Fibroblast of mammary gland (primary cell): ENCODE measurements around the gene LACC1.

Source experiments
- DNase-seq: peaks from one replicate; pipeline ENCODE4 v3.0.0-alpha.2; 2010; ENCODE audit warnings: low read depth
- H3K4me3 ChIP-seq: 2 replicates; pipeline ENCODE4 v1.5.1; 2011; ENCODE audit warnings: low read depth, mild to moderate bottlenecking, low read length, moderate library complexity; ENCODE audit not compliant: control insufficient read depth
- TF ChIP-seq, protein P1 (sequence below): conservative IDR thresholded peaks from 2 replicates; pipeline ENCODE4 v1.5.1; 2011; ENCODE audit warnings: low read depth, low read length, inconsistent platforms; ENCODE audit not compliant: control insufficient read depth, insufficient read depth

The LACC1 gene

DNA sequence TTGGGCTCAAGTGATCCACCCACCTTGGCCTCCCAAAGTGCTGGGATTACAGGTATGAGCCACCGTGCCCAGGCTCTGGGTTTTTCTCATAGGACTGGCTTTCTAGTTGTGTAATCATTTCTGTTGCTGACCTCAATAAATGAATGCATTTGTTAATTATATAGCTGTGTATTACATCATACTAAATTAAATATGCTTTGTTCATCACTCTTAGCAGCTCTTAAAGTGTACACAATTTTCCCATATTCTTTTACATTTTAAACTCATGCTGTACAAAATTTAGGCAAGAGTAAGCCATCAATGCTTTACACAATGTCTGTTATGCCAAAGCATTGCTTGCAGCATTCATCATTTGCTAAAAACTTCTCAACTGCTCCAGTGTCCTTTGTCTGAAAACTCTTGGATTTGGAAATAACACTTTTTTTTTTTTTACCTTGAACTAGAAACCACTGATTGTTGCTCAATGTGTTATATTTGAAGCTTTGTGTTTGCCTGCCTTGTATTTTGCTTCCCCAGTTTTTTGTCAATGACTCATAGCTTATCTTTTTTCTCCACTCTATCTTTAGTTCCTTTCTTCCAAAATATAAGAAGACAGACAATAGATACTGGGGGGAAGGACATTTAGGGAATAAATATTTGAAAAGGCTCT, 31.6 kb upstream of the LACC1 start:
- H3K4me3 ChIP-seq = no peak overlapping the region
- TF ChIP-seq, protein P1, sequence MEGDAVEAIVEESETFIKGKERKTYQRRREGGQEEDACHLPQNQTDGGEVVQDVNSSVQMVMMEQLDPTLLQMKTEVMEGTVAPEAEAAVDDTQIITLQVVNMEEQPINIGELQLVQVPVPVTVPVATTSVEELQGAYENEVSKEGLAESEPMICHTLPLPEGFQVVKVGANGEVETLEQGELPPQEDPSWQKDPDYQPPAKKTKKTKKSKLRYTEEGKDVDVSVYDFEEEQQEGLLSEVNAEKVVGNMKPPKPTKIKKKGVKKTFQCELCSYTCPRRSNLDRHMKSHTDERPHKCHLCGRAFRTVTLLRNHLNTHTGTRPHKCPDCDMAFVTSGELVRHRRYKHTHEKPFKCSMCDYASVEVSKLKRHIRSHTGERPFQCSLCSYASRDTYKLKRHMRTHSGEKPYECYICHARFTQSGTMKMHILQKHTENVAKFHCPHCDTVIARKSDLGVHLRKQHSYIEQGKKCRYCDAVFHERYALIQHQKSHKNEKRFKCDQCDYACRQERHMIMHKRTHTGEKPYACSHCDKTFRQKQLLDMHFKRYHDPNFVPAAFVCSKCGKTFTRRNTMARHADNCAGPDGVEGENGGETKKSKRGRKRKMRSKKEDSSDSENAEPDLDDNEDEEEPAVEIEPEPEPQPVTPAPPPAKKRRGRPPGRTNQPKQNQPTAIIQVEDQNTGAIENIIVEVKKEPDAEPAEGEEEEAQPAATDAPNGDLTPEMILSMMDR = no peak
- peak; percentile 75 for DNase-seq

DNA sequence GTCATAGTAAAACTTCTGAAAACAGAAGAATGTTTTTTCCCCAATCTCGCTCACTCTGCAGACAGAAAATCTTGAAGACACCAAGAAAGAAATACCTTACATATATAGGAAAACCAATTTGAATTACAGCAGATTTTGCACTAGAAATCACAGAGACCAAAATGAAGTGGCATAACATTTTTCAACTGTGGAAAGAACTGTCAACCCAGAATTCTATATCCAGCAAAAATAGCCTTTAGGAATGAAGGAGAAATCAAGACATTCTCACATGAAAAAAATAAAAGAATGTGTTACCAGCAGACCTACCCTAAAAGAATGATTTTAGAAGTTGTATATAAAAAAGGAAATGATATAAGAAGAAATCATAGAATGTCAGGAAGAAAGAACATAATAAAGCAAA, 28.8 kb upstream of the LACC1 start:
- no peak for DNase-seq
- TF ChIP-seq, protein P1 = no peak
- H3K4me3 ChIP-seq = no peak overlapping the region

DNA sequence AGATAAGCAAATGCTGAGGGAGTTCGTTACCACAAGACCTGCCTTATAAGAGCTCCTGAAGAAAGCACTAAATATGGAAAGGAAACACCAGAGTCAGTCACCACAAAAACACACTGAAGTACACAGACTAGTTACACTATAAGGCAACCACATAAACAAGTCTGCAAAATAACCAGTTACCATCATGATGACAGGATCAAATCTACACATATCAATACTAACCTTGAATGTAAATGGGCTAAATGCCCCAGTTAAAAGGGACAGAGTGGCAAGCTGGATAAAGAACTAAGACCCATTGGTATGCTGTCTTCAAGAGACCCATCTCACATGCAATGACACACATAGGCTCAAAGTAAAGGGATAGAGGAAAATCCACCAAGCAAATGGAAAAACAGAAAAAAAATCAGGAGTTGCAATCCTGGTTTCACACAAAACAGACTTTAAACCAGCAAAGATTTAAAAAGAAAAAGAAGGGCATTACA, 26.7 kb upstream of the LACC1 start:
- H3K4me3 ChIP-seq = no peak overlapping the region
- no peak for DNase-seq
- TF ChIP-seq, protein P1 = no peak

DNA sequence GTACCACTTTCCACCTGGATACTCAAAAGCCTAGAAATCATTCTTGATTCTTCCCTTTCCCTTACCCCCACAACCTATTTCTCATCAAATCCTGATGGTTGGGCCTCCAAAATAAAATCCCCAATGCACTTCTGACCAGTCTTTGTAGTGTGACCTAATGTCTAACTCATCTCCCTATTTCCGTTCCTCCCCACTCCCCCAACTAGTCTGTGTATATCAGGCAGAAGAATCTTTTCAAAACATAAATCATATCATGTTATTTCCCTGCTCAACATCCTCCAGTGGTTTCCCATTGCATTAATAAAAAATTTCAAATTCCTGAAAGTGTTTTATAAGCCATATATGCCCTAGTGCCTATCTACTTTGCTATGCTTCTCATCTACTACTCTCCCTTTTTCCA, 17.8 kb upstream of the LACC1 start:
- no peak overlapping the region for H3K4me3 ChIP-seq
- TF ChIP-seq, protein P1 = no peak
- DNase-seq = no peak

DNA sequence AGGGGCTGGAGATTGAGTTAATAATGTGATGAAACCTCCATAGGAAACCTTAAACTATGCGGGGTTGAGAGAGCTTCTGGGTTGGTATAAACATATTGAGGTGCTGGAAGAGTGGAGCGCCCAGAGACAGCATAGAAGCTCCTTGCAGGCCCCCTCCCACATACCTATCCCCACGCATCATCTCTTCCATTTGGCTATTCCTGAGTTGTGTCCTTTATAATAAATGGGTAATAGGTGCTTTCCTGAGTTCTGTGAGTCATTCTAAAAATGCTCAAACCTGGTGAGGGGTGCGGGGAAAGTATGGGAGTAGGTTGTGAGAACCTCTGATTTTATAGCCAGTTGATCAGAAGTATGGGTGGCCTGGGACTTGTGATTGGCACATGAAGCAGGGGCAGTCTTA, 14.8 kb upstream of the LACC1 start:
- TF ChIP-seq, protein P1 = no peak
- no peak for DNase-seq

DNA sequence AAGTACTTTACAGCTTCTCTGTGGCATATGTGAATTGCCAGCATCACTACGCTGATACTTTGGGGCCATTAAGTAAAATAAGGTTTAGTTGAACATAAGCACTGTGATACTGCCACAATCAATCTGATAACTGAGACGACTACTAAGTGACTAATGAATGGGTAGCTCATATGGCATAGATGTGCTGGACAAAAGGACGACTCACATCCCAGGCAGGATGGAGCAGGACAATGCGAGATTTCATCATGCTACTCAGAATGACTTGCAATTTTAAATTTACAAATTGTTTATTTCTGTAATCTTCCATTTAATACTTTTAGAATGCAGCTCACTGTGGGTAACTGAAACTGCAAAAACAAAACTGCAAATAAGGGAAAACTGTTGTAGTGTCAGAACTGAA, 13.8 kb upstream of the LACC1 start:
- TF ChIP-seq, protein P1 = no peak
- no peak overlapping the region for H3K4me3 ChIP-seq
- peak; percentile 79 for DNase-seq

More for the DNA sequence above, 14.8 kb upstream of the LACC1 start:
- no peak overlapping the region for H3K4me3 ChIP-seq

DNA sequence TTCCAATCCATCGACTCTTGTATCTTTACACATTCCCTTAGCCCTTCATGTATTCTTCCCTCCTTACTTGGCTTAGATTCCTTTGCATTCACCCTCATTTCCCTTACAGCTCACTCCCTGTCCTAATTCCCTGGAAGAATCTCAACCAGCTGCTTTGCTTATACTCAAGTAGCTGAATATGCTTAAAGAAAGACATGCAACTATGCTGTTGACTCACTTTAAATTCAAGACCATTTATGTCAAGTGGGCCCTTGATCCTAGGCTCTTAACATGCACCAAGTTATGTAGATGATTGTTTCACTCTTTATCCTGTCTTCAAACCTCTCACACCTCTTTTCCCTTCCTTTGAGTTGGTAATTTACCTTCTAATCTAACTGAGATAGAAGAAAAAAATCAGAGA, 7.5 kb upstream of the LACC1 start:
- DNase-seq = no peak
- H3K4me3 ChIP-seq = no peak overlapping the region
- TF ChIP-seq, protein P1 = no peak
